HG02840 (cell line): ENCODE data around the gene WDR3.

Experiments
- ATAC-seq: cut with Tn5 transposase; IDR thresholded peaks from one replicate; pipeline ENCODE4 v1.9.1; 2021; ENCODE audit warnings: mild to moderate bottlenecking, moderate library complexity, moderate number of reproducible peaks; ENCODE audit not compliant: unreplicated experiment, low FRiP score

The WDR3 gene

GRCh38 chr1:117933769-117934168 is 4.2 kb downstream of the WDR3 start:
- ATAC-seq = no peak

DNA sequence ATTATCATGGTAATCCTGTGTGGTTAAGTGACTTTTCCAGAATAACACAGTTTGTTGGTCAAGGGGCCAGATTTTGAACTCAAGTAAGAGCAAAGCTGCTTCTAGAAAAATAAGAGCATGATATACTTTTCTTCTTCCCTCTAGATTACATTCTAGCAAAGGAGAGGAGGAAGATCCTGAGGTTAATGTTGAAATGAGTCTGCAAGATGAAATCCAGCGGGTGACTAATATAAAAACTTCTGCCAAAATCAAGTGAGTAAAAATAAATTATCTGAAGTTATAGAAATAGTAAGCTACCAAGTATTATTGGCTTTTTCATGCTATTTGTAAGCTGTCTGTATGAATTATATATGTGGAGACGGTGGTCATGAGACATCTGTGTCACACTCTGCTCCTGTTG is 12.8 kb downstream of the WDR3 start:
- no peak for ATAC-seq

DNA sequence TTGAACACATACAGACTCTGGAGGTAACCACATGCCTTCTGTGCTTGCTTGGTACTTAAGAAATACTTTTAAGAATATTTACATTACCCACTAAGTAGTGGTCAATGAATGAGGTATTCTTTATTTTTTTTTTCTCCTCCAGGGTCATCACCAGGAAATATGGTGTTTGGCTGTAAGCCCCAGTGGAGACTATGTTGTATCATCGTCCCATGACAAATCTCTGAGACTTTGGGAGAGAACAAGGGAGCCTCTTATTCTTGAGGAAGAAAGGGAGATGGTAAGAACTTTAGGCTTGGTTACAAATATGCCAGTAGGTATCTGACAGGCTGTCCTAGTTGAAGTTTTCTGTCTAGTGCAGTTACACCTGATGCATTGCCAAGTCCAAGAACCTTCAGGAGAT is 22.8 kb downstream of the WDR3 start:
- ATAC-seq = no peak

DNA sequence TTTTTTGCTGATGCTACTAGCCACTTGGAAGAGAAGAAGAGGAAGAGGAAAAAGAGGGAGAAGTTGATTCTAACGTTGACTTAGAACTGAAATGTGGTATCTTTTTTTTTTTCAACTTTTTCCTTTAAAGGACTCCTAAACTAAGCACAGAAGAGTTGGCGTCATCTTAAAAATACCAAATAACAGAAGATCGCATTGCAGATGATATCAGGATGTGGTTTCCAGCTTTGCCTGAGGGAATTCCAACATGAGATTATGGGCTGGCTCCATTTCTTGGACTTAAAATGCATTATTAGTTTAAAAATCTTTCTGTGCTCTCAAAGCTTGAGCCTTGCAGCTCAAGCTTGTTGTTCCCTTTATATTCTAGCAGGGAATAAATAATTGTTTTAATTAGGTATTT is 29.8 kb downstream of the WDR3 start:
- ATAC-seq = no peak

GRCh38 chr1:117964290-117965038 is 34.9 kb downstream of the WDR3 start:
- no peak for ATAC-seq

- ATAC-seq = no peak
These were observed 37.9 kb downstream of the WDR3 start for GRCh38 chr1:117967477-117967876.

DNA sequence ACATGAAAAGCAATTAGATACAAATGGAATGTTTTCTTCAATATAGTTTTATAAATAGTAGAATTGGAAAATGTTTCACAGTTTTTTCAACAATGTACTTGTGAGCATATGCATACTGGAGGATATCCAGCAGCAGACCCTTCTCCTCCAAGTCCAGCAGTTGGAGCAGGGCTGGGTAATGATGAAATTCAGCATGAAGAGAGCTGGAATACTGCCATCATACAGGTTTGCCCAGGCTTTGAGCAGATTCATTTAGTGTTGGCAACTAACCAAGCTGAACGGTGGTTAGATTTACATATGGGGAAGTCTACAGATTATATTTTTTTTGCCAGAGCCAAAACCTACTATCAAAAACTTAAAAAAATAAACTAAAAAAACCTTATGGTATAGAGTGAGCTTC is 38.3 kb downstream of the WDR3 start:
- no peak for ATAC-seq

DNA sequence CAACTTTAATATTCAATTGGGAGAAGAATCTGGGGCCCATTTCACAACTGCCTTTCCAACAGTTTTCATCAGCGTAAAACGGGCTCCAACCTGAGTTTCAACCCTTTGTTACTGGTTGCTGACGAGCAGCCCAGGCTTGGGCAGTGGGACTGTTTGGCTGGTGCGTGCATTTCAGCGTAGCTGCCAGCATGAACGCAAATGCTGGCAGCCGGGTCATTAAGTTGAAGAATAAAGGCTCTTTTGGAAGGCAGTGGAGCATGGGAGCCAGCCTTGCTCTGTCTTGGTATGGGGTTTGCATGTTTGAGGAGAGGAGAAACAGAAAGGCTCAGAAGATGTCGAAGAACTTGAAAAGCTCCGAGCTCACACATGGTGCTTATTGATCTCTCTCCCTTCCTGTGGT is 40.7 kb downstream of the WDR3 start:
- no peak for ATAC-seq

DNA sequence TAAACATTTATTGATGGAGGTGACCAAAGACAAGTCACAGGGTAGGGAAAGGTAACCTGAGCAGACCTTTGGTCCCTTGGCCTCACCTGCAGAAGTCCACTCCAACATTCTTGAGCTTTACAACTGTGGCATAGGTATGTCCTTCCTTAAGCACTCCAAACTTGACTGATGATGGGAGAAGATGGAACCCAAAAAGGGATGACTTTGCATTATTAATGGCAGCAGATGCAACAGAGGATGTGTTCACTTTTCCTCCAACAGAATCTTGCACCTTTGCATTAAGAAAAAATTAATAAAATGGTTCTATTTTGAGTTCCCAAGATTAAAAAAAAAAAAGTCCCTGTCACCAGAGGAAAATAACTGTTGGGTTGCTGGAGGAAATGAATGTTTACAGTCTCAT is 42.2 kb downstream of the WDR3 start:
- ATAC-seq = no peak

DNA sequence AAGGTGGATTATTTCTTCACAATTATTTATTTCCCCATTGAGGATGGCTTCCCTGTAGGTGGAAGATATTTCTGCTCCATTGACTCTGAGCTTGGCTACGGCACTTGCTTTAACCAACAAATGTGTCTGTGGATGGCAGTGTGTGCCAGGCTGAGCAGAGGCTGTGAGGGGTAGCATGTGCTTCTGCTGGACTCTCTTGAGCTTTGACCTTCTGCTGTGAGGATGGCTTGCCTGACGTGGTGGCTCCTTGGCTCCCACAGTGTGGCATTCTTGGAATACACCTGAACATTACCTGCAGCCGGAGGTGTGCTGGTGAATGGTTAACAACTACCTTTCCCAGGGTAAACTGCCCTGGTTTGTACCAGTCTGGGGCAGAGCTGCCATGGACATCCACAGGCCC is 46.8 kb downstream of the WDR3 start:
- no peak for ATAC-seq

DNA sequence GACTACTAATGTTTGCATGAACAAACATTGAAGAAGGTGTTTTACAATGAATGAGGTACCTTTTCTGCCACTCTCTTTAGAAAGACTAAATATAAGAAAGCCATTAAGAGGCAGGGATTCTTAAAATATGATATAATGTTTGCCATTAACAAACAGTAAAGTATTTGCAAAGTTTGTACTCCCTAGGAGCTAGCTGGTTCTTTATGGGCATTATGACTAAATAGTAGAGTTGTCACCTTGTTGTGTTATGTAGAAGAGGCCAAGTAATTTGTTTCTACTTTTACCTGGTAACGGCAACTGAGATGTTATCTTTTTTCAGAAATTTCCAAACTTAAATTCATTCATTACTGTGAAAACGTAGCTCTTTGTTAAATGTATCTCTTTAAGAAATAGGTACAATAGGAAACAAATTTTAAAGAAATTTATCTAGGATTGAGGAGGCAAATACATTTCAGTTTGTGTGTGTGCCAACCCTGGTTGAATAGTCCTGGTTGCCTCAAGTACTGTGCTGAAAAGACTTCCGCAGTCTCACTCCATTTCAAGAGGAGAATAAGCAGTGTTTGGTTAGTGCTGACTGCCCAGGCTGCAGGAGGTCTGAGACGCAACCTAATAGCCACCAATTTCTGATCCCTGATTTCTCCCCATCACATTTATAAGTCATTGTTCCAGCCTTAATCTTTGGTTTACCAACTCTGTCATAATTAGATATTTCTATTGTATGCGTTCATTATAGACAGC is 52.1 kb downstream of the WDR3 start:
- no peak for ATAC-seq

GRCh38 chr1:117985239-117985638 is 55.7 kb downstream of the WDR3 start:
- no peak for ATAC-seq

DNA sequence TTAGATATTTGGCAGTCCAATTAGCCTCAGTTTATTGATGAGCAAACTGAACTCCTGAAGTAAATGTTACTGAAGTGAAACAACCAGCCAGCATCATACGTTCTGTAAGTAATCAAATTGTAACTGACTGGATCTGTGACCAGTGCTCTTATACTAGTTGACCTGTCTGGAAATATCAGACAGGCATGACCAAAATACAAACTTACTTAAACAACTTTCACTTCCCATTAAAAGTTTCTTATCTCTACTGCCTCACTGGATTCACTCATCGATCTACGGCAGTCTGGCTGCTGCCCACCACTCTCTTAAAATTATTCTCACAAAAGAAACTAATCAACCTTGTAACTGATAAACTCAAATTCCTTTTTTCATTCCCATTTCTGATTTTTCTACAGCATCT is 56.4 kb downstream of the WDR3 start:
- ATAC-seq = no peak

DNA sequence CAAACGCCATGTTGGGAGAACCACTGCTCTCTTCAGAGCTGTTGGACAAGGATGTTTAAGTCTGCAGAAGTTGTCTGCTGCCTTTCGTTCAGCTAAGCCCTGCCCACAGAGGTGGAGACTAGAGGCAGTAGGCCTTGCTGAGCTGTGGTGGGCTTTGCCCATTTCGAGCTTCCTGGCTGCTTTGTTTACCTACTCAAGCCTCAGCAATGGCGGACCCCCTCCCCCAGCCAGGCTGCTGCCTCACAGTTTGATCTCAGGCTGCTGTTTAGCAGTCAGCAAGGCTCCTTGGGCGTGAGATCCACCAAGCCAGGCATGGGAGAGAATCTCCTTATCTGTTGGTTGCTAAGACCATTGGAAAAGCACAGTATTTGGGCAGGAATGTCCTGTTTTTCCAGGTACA is 74.8 kb downstream of the WDR3 start:
- ATAC-seq = no peak

DNA sequence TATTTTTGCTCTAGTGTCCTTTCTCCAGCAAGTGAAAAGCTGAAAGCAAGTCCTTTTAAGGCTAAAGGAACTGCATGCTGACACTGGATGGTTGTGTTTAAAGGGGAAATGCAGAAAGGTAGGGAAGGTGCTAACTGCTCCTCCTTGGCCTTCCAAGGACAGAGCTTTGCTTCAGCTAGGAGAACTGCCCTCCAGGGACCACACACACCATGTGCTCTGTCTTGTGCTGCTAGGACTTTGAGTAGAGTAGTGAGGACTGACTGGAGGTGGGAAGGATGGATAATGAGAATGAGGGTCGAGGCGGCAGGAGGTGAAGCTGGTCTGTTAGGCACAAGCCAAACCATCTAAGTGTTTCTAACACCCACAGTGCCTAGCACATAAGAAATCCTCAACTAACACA is 77.9 kb downstream of the WDR3 start:
- no peak for ATAC-seq

GRCh38 chr1:118008011-118008410 is 78.5 kb downstream of the WDR3 start:
- ATAC-seq = no peak

GRCh38 chr1:118012515-118013124 is 83.1 kb downstream of the WDR3 start:
- ATAC-seq = no peak

GRCh38 chr1:118013336-118013735 is 83.8 kb downstream of the WDR3 start:
- no peak for ATAC-seq

GRCh38 chr1:118013938-118014337 is 84.4 kb downstream of the WDR3 start:
- ATAC-seq = no peak
